ENCODE results near the gene ADRB2. TPM values are rescaled to one million over a fixed set of nuclear protein-coding genes. Genes with fewer than 3 reads are reported as not detected.

ADRB2 gene
- total RNA-seq, 1 donor from 2014 or later = 0.42 TPM

- no peak for DNase-seq (ENCODE audit: low spot score in 2 of 2, unreplicated experiment in 2 of 2)
- TF ChIP-seq CTCF (IDR thresholded peaks at IDR 0.05; ENCODE audit: unreplicated experiment) = no peak
- Mint-ChIP-seq H3K36me3 (no peaks in the 10 kb centered on the region), H3K27ac (no peak overlapping the region), H3K27me3 (ENCODE audit: low read depth) (peaks cover 64% of the 10 kb centered on the region), H3K4me3 (peak overlapping the region; percentile 79), H3K9me3 (no peaks in the 10 kb centered on the region), H3K4me1 (peaks cover 12% of the 10 kb centered on the region)
These were observed 294 bp downstream of the ADRB2 start for GRCh38 chr5:148826739-148827070.

- DNase-seq (ENCODE audit: low spot score in 2 of 2, unreplicated experiment in 2 of 2) = no peak
- Mint-ChIP-seq H3K36me3 (no peaks in the 10 kb centered on the region), H3K27ac (no peak overlapping the region), H3K4me1 (peaks cover 12% of the 10 kb centered on the region), H3K4me3 (peak overlapping the region; percentile 79), H3K27me3 (ENCODE audit: low read depth) (peaks cover 69% of the 10 kb centered on the region), H3K9me3 (no peaks in the 10 kb centered on the region)
- no peak for TF ChIP-seq CTCF (IDR thresholded peaks at IDR 0.05; ENCODE audit: unreplicated experiment)
These were observed 1.3 kb downstream of the ADRB2 start for GRCh38 chr5:148827723-148828122.

GRCh38 chr5:148828511-148829247, 2.3 kb downstream of the ADRB2 start:
- no peak for DNase-seq (ENCODE audit: low spot score in 2 of 2, unreplicated experiment in 2 of 2)
- Mint-ChIP-seq H3K27ac (no peak overlapping the region), H3K36me3 (no peaks in the 10 kb centered on the region), H3K27me3 (ENCODE audit: low read depth) (peaks cover 63% of the 10 kb centered on the region), H3K9me3 (no peaks in the 10 kb centered on the region), H3K4me1 (peaks cover 12% of the 10 kb centered on the region), H3K4me3 (peak overlapping the region; percentile 6)
- TF ChIP-seq CTCF (IDR thresholded peaks at IDR 0.05; ENCODE audit: unreplicated experiment) = no peak

GRCh38 chr5:148829248-148829594, 2.8 kb downstream of the ADRB2 start:
- H3K36me3 Mint-ChIP-seq = no peaks in the 10 kb centered on the region
- no peak for DNase-seq (ENCODE audit: low spot score in 2 of 2, unreplicated experiment in 2 of 2)
- no peak for TF ChIP-seq CTCF (IDR thresholded peaks at IDR 0.05; ENCODE audit: unreplicated experiment)
- H3K27me3 Mint-ChIP-seq (ENCODE audit: low read depth) = peaks cover 61% of the 10 kb centered on the region
- H3K4me3 Mint-ChIP-seq = no peak overlapping the region
- H3K4me1 Mint-ChIP-seq = peaks cover 12% of the 10 kb centered on the region
- H3K9me3 Mint-ChIP-seq = no peaks in the 10 kb centered on the region
- no peak overlapping the region for H3K27ac Mint-ChIP-seq

- no peak for DNase-seq (ENCODE audit: low spot score in 2 of 2, unreplicated experiment in 2 of 2)
- Mint-ChIP-seq H3K4me3 (no peak overlapping the region), H3K36me3 (no peaks in the 10 kb centered on the region), H3K27me3 (ENCODE audit: low read depth) (peaks cover 56% of the 10 kb centered on the region), H3K27ac (no peak overlapping the region), H3K9me3 (no peaks in the 10 kb centered on the region), H3K4me1 (peaks cover 12% of the 10 kb centered on the region)
- TF ChIP-seq CTCF (IDR thresholded peaks at IDR 0.05; ENCODE audit: unreplicated experiment) = no peak
These were observed 3.3 kb downstream of the ADRB2 start for GRCh38 chr5:148829734-148830133.

GRCh38 chr5:148830211-148830610, 3.8 kb downstream of the ADRB2 start:
- no peak for DNase-seq (ENCODE audit: low spot score in 2 of 2, unreplicated experiment in 2 of 2)
- Mint-ChIP-seq H3K4me1 (peaks cover 12% of the 10 kb centered on the region), H3K27ac (no peak overlapping the region), H3K36me3 (no peaks in the 10 kb centered on the region), H3K27me3 (ENCODE audit: low read depth) (peaks cover 52% of the 10 kb centered on the region), H3K9me3 (no peaks in the 10 kb centered on the region), H3K4me3 (no peak overlapping the region)
- no peak for TF ChIP-seq CTCF (IDR thresholded peaks at IDR 0.05; ENCODE audit: unreplicated experiment)

Measured in mesothelial cell of epicardium (in vitro differentiated cells).